ENCODE measurements around the gene GALNT14. TPM values are rescaled to one million over a fixed set of nuclear protein-coding genes. Genes with fewer than 3 reads are reported as not detected.

Gene GALNT14
- total and polyA plus RNA-seq, 10 donors, result 2.7 to 18.5 (median 4.5) TPM

GRCh38 chr2:31078579-31079105, 59.6 kb downstream of the GALNT14 start:
- H3K9me3 ChIP-seq, result no peaks in the 10 kb centered on the region
- H3K27ac ChIP-seq, result no peak overlapping the region
- intact Hi-C loops (cut with DNase I; ENCODE audit: low total_unique reads), result no loop called here
- no peaks in the 10 kb centered on the region for H3K27me3 ChIP-seq (replicated peaks in 1 of 7)
- H3K4me3 ChIP-seq, result no peak overlapping the region
- 68 to 79% (median 72%) methylated on average over 6 of the region's 6 CpGs for WGBS, 5 donors
- DNase-seq, result no peak
- H3K4me1 ChIP-seq, result no peaks in the 10 kb centered on the region
- TF ChIP-seq CTCF (IDR thresholded peaks at IDR 0.05 in 8 of 11, conservative IDR thresholded peaks at IDR 0.05 in 3 of 11) (no peak), POLR2AphosphoS5 (IDR thresholded peaks at IDR 0.05) (no peak), POLR2A (IDR thresholded peaks at IDR 0.05) (no peak)
- H3K36me3 ChIP-seq, result no peaks in the 10 kb centered on the region

GRCh38 chr2:31078011-31078410, 60.2 kb downstream of the GALNT14 start:
- Histone ChIP-seq H3K36me3 (no peaks in the 10 kb centered on the region), H3K9me3 (no peaks in the 10 kb centered on the region), H3K4me1 (no peaks in the 10 kb centered on the region), H3K4me3 (no peak overlapping the region), H3K27ac (no peak overlapping the region), H3K27me3 (replicated peaks in 1 of 7) (no peaks in the 10 kb centered on the region)
- 77 to 87% (median 83%) methylated on average over 4 of the region's 4 CpGs for WGBS, 5 donors
- no peak for DNase-seq
- intact Hi-C loops (cut with DNase I; ENCODE audit: low total_unique reads), result no loop called here
- no peak for TF ChIP-seq POLR2A (IDR thresholded peaks at IDR 0.05)

- no peaks in the 10 kb centered on the region for H3K4me1 ChIP-seq
- H3K27ac ChIP-seq, result no peak overlapping the region
- intact Hi-C loops (cut with DNase I; ENCODE audit: low total_unique reads), result no loop called here
- H3K27me3 ChIP-seq (replicated peaks in 1 of 7), result no peaks in the 10 kb centered on the region
- no peak for DNase-seq
- H3K4me3 ChIP-seq, result no peak overlapping the region
- no peaks in the 10 kb centered on the region for H3K36me3 ChIP-seq
- 80 to 88% (median 85%) methylated on average over 6 of the region's 6 CpGs for WGBS, 5 donors
- TF ChIP-seq POLR2A (IDR thresholded peaks at IDR 0.05) (no peak), CTCF (IDR thresholded peaks at IDR 0.05 in 8 of 11, conservative IDR thresholded peaks at IDR 0.05 in 3 of 11) (no peak), POLR2AphosphoS5 (IDR thresholded peaks at IDR 0.05) (no peak)
- H3K9me3 ChIP-seq, result no peaks in the 10 kb centered on the region
Observed at GRCh38 chr2:31075941-31076590, 62.2 kb downstream of the GALNT14 start.

GRCh38 chr2:31075431-31075830, 62.8 kb downstream of the GALNT14 start:
- Histone ChIP-seq H3K27me3 (replicated peaks in 1 of 7) (no peaks in the 10 kb centered on the region), H3K27ac (no peak overlapping the region), H3K9me3 (no peaks in the 10 kb centered on the region), H3K36me3 (no peaks in the 10 kb centered on the region), H3K4me1 (no peaks in the 10 kb centered on the region), H3K4me3 (no peak overlapping the region)
- intact Hi-C loops (cut with DNase I; ENCODE audit: low total_unique reads), result no loop called here
- TF ChIP-seq POLR2A (IDR thresholded peaks at IDR 0.05), result no peak
- no peak for TF ChIP-seq POLR2AphosphoS5 (IDR thresholded peaks at IDR 0.05)
- no peak for TF ChIP-seq CTCF (IDR thresholded peaks at IDR 0.05 in 8 of 11, conservative IDR thresholded peaks at IDR 0.05 in 3 of 11)
- WGBS, 5 donors, result 61 to 81% (median 72%) methylated on average over 4 to 7 of the region's 7 CpGs
- DNase-seq, result no peak
